ENCODE results near the gene ACTN2.
"Not testable (repeated sequence)": the region's sequence is repeated elsewhere in the genome, so short reads cannot be mapped to it uniquely, and the experiment has no call there.

The ACTN2 gene

DNA sequence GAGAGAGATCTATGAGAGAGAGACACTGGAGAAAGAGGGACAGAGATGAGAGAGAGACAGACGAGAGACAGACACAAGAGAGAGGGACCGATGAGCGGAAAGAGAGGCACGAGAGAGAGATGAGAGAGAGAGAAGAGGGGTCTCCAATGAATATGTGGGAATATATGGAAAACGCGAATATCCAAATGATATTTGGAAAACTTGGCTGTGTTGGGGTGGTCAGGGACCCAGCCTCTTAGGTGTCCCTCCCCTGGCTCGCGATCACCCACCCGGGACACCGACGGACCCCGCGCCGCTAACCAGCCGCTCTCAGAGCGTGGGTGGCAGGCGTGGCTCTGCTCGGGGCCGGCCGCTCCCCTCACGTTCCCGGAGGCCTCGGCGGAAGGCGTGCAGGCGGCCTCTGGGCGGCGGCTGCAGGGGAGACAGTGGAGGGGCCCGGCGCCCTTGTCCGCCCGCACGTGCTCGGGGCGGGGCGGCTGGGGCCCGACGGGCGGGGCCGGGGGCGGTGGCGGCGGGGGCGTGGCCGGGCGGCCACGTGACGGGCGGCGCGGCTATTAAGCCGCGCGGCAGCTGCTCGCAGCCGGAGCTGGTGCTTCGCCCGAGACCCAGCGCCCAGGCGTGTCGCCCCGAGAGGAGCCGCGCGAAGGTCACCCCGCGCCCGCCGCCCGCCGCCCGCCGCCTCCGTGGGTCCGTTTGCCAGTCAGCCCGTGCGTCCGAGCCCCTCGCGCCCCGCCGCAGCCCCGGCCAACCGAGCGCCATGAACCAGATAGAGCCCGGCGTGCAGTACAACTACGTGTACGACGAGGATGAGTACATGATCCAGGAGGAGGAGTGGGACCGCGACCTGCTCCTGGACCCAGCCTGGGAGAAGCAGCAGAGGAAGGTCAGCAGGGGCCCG lies at the start of gene ACTN2:
TSS of gene ACTN2 (plus strand) at position 583 of the 898 bp plus-strand sequence. CDS start at position 758, 175 bp downstream.
- no peak for DNase-seq (ENCODE audit: low read depth)
- peak within 1 kb of the TSS; percentile 49 for H3K4me3 ChIP-seq (ENCODE audit: low read depth, low read length)

GRCh38 chr1:236638945-236639344 lies 47.4 kb upstream of the ACTN2 start:
- DNase-seq (ENCODE audit: low read depth) = no peak
- H3K4me3 ChIP-seq (ENCODE audit: low read depth, low read length) = no peak overlapping the region

- H3K4me3 ChIP-seq (ENCODE audit: low read depth, low read length) = no peak overlapping the region
- no peak for DNase-seq (ENCODE audit: low read depth)
Observed at GRCh38 chr1:236639686-236640085, 46.6 kb upstream of the ACTN2 start.

DNA sequence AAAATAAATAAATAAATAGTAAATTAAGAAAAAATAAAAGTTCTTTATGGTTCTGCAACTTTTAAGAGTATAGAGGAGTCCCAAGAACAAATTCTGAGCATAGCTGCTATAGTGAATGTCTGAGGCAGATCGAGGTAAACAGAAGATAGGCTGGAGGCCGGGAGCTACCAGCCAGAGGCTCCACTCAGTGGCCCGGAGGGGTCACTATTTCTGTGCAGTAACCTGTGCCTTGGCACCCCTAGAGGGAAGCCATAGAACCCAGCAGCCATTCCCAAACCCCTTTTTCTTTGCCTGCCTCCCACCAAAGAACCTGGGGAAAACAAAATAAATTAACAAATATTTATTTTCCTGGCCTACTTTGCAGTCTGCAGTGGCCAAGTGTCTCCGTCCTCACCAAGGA lies 43.5 kb upstream of the ACTN2 start:
- no peak for DNase-seq (ENCODE audit: low read depth)
- no peak overlapping the region for H3K4me3 ChIP-seq (ENCODE audit: low read depth, low read length)

GRCh38 chr1:236645016-236645680 lies 41.2 kb upstream of the ACTN2 start:
- no peak for DNase-seq (ENCODE audit: low read depth)
- H3K4me3 ChIP-seq (ENCODE audit: low read depth, low read length) = no peak overlapping the region

DNA sequence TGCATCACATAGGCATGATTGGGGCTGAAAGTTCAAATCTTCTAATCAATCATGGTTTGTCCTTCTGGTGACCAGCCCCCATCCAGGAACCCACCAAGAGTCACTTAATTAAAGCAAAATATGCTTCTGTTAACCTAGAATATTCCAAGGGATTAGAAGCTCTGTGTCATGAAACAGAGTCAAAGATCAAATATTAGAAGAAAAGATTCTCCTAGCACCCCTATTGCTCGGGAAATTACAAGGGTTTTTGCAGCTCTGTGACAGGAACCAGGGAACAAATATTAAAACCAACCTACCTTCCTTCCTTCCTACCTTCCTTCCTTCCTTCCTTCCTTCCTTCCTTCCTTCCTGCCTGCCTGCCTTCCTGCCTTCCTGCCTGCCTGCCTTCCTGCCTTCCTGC lies 31.8 kb upstream of the ACTN2 start:
- H3K4me3 ChIP-seq (ENCODE audit: low read depth, low read length) = no peak overlapping the region
- no peak for DNase-seq (ENCODE audit: low read depth)

GRCh38 chr1:236654957-236655356 lies 31.3 kb upstream of the ACTN2 start:
- no peak overlapping the region for H3K4me3 ChIP-seq (ENCODE audit: low read depth, low read length)
- DNase-seq (ENCODE audit: low read depth) = no peak

- no peak for DNase-seq (ENCODE audit: low read depth)
- H3K4me3 ChIP-seq (ENCODE audit: low read depth, low read length) = no peak overlapping the region
Observed at GRCh38 chr1:236657398-236657797, 28.9 kb upstream of the ACTN2 start.

DNA sequence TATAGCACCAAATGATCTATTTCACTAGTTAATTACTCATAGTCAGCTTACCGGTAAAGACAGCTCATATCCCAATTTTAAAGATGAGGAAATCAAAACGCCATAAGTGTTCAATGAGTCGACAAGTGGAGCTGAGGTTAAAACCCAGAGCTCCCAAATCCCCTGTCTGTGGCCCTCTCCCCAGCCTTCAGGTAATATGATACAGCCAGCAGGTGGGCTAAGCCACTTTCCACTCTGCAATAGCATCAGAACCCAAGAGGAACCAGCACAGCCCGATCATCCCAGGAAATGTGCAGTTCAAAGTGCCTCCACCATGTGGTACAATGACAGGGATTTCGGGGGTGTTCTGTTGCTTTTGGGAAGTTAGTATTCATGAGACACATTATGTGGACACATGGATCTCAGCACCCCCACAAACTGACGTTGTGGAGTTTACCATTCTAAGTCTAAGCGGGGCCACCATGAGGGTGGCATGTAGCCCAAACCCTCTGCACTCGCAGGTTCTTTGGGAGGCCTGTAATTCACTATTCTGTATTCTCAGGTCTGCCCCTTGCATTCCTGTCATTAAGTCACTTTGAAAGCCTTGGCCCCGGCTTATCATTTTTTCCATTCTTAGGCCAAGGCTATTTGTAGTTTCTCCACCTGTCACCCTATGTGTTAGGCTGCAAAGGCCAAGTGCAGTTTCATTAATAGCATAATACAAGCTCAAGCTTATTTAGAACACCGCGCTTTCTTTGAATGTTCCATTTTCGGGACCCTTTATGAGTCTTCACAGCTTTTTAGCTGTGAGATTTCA lies 26.3 kb upstream of the ACTN2 start:
- no peak for DNase-seq (ENCODE audit: low read depth)
- no peak overlapping the region for H3K4me3 ChIP-seq (ENCODE audit: low read depth, low read length)

DNA sequence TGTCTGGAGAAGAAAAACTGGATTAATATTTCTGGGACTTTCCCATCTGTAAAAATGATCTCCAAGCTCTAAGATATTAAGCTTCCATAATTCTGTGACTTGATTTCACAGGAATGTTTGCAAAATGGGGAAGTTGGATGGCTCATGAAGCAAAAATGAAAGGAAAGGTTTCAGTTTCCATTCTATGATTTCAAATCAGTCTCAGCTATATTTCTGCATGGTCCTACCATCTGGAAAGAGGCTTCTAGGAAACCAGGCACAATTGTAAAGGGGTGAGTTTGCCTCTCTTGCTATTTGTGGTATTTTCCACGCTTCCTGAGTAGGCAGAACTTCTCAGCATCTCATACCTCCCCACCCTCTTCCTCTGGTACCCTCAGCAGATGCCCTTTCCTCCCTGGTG lies 22.4 kb upstream of the ACTN2 start:
- no peak overlapping the region for H3K4me3 ChIP-seq (ENCODE audit: low read depth, low read length)
- no peak for DNase-seq (ENCODE audit: low read depth)

DNA sequence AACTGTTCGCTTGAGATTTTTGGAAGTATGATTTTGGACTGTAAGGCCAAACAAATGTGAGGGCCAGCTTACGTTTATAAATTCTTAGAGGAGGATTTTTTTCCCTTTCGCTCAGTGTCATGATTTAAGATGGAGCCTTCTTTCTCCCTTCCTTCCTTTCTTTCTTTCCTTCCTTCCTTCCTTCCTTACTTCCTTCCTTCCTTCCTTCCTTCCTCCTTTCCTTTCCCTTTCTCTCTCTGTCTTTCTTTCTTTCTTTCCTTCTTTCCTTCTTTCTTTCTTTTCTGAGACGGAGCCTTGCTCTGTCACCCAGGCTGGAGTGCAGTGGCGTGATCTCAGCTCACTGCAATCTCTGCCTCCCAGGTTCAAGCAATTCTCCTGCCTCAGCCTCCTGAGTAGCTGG lies 17.4 kb upstream of the ACTN2 start:
- DNase-seq (ENCODE audit: low read depth); H3K4me3 ChIP-seq (ENCODE audit: low read depth, low read length): not testable (repeated sequence)

DNA sequence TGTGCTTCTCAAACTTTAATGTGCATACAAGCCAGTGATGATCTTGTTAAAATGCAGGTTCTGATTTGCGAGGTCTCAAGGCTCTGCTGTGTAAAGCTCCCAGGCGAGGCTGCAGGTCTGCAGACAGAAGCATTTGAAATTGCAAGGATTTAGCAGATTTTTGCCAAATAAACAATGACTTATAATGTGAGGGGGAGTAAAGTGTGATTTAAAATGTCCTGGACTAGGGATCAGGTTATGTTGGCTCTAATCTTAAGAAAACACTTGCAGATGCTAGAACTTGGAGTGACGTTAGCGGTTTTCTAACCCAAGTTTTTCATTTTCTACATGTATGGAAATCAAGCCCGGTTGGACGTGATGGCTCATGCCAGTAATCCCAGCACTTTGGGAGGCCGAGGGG lies 16.2 kb upstream of the ACTN2 start:
- H3K4me3 ChIP-seq (ENCODE audit: low read depth, low read length) = no peak overlapping the region
- DNase-seq (ENCODE audit: low read depth) = no peak

DNA sequence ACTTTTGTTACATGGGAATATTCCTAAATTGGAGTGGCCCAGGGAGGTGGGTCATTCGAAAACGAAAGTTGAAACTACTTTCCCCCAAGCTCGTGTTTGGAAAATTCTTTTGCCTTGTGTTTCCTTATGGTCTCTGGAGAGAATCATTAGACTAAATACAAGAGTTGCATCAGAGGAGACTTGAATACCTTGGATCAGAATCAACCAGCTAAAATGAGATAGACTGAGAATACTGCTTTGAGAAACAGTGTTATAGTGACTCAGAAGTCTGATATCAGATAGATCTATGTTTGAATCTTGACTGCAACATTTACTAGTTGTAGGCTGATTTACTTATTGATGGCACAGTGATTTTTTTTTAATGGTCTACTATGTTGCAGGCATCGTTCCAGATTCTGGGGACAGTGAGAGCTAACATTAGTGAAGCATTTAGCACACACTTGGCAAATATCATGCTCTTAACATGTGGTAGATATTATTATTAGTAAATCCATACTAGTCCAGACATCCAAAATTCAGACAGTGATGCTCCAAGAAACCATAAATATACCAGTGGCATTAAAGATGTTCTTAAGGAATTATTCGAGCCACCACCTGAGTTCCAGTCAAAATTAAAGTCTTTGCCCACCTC lies 12.9 kb upstream of the ACTN2 start:
- DNase-seq (ENCODE audit: low read depth) = peak; percentile 12
- no peak overlapping the region for H3K4me3 ChIP-seq (ENCODE audit: low read depth, low read length)

DNA sequence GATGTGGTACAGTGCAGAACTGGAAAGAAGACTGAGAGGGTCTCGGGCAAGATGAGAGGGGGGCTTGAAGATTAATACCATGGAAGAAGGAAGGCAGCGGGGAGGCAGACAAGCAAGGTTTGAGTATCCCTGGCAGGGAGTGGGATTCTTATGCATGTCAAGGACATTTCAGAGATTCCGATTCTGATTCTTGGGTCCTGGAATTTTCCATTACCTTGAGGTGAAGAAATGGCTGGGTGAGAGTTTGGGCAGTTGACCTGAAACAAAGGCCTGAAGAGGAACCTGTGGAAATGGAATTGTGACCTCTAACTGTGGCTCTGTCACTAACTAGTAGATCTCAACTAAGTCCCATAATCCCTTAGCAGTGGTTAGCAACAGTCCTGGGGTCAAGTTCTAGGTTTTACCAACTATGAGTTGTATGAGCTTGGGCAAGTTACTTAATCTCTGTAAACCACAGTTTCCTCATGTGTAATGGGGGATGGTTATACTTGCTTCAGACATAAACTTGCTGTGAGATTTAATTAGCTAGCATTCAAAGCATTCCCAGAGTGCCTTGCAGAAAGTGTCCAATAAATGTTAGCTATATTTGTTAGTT lies 8.6 kb upstream of the ACTN2 start:
- no peak for DNase-seq (ENCODE audit: low read depth)
- H3K4me3 ChIP-seq (ENCODE audit: low read depth, low read length) = no peak overlapping the region

DNA sequence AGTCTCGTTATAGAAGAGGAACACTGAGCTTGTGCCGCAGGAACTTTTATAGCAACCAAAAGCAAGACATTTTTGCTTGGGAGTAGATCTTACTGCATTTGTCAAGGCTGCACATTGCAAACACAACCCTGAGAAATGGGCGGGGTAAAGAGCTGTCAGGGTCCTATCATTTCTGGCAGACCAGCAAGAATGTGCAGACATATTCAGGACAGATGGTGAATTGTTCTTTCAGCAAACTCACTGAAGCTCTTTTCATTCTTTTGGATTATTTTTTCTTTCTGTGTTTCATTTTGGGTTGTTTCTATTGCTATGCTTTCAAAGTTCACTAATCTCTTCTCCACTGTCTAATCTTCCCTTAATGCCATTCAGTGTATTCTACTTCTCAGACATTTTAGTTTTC lies 5.1 kb upstream of the ACTN2 start:
- DNase-seq (ENCODE audit: low read depth) = no peak
- H3K4me3 ChIP-seq (ENCODE audit: low read depth, low read length) = no peak overlapping the region

DNA sequence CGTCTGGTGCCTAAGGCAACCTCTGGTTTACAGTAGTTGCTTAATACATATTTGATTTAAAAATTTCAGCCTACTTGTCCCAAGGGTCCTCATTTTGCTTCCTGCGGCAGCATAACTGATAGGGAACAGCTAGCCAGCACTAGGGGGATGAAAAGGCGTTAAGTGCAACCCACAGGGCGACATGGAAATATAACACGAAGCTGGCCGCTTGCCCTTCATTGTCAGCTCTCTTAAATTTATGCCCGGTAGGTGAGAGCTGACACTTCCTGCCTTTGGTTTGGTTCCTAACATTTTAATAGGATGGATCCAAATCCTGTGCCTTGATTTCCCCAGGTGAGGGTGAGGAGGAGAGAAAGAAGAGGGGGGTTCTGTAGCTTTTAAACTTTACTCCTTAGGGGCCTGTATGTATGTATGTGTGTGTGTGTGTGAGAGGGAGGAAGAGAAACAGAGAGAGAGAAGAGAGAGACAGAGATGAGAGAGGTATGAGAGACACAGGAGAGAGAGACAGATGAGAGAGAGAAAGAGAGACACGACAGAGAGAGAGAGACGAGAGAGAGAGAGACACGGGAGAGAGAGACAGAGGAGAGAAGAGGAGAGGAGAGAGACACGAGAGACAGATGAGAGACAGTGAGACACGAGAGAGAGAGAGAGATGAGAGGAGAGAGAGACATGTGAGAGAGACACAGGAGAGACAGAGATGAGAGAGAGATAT lies 938 bp upstream of the ACTN2 start:
- DNase-seq (ENCODE audit: low read depth) = no peak
- H3K4me3 ChIP-seq (ENCODE audit: low read depth, low read length) = no peak overlapping the region

DNA sequence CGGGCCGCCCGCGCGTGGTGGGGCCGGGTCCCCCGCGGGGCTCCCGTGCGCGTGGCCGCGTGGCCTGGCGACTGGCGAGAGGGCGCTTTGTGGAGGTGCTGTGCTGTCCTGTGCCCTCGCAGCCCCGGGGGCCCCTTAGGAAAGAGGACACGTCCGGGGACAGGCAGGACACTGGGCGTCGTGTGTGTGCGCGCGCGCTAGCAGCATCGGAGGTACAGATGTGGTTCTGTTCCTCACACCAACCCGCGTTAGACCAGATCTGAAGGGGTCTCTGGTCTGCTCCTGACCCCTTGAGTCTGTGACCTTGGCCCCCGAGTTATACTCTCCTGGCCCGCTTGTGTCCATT lies 489 bp downstream of the ACTN2 start:
- no peak for DNase-seq (ENCODE audit: low read depth)
- peak overlapping the region; percentile 49 for H3K4me3 ChIP-seq (ENCODE audit: low read depth, low read length)

DNA sequence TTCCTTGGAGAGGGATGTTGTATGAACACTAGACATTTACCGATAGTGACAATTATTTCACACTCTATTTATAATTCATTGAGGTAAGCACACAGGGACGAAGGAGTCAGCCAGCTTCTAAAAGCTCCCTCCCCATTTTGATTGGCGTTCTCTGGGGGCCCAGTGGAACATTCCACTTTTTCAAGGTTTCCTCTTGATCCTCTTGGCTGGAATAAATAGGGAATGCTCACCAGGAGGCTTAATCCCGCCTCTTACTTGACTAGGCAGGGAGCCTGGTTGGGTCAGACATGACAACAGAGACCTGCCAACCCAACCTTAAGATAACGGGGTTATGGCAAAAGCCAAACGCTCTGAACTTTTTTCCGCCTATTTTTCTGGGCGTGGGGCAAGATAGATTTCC lies 974 bp downstream of the ACTN2 start:
- peak overlapping the region; percentile 49 for H3K4me3 ChIP-seq (ENCODE audit: low read depth, low read length)
- DNase-seq (ENCODE audit: low read depth) = no peak

DNA sequence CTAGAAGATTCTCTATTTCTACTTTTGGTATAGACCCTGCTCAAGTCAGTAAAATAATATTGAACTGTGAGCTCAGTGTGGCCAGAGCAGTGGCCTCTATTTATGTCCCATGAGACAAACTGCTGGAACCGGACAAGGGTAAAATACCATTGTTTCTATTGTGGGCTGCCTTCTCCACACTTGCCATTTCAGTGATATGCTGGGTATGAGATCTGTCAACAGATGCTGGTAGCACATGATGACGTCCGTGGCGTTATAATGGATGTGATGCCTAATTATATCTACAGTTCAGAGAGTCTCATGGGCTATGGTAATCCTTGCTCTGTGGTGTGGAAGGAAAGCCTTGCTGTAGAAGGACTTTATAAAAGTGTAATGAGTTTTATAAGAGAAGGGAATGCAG lies 2.4 kb downstream of the ACTN2 start:
- no peak for DNase-seq (ENCODE audit: low read depth)
- H3K4me3 ChIP-seq (ENCODE audit: low read depth, low read length) = no peak overlapping the region
